PC-9 (cell line): Measurements from ENCODE around the gene SYMPK. TPM values are rescaled to one million over a fixed set of nuclear protein-coding genes. Genes with fewer than 3 reads are reported as not detected.

ENCODE experiments used
- BruUV-seq: library from RNA; stranded (reverse); fragments of 400-500 nt; replicated peaks from 2 replicates; lab custom pipeline; 2021; lab: Mats Ljungman, UMichigan
- CTCF ChIA-PET: fragments of 300-600 bp; sonication (Branson Sonifier 250); formaldehyde crosslinking; loops from one replicate; lab custom pipeline; 2022; ENCODE audit warnings: antibody characterized with exemption; lab: Charles Lee
- POLR2A ChIA-PET: fragments of 300-600 bp; sonication (Branson Sonifier 250); formaldehyde crosslinking; loops from one replicate; lab custom pipeline; 2022; ENCODE audit warnings: antibody characterized with exemption; ENCODE audit not compliant: unreplicated experiment; lab: Charles Lee
- DNase-seq, 2 experiments: peaks; one replicate each; pipeline versions ENCODE4 v3.0.0 to v3.0.0-alpha.2; 2015 to 2022; ENCODE audit warnings: mixed read lengths in 1 of 2
- H2AFZ ChIP-seq: fragments of 200-600 bp; sonication (generic); 2 replicates; pipeline ENCODE4 v1.8.1; 2017; ENCODE audit warnings: antibody characterized with exemption
- H3F3A ChIP-seq: fragments of 200-600 bp; sonication (generic); 2 replicates; pipeline ENCODE4 v1.8.1; 2017; ENCODE audit warnings: antibody characterized with exemption, mild to moderate bottlenecking, low read depth; ENCODE audit not compliant: insufficient read depth
- H3K27ac ChIP-seq: fragments of 200-600 bp; sonication (generic); 2 replicates; pipeline ENCODE4 v1.6.1; 2016; ENCODE audit warnings: mixed run types
- H3K27me3 ChIP-seq: fragments of 200-600 bp; sonication (generic); 2 replicates; pipeline ENCODE4 v1.6.1; 2016; ENCODE audit warnings: low read depth, mixed run types; ENCODE audit not compliant: insufficient read depth
- H3K36me3 ChIP-seq: fragments of 200-600 bp; sonication (generic); 2 replicates; pipeline ENCODE4 v1.6.1; 2016; ENCODE audit warnings: low read depth, mixed run types
- H3K4me1 ChIP-seq: fragments of 200-600 bp; sonication (generic); replicated peaks from 2 replicates; pipeline ENCODE4 v1.6.1; 2016; ENCODE audit warnings: mixed run types; ENCODE audit not compliant: insufficient read depth
- H3K4me2 ChIP-seq: fragments of 200-600 bp; sonication (generic); 2 replicates; pipeline ENCODE4 v1.6.1; 2017; ENCODE audit warnings: mixed run types
- H3K4me3 ChIP-seq: fragments of 200-600 bp; sonication (generic); 2 replicates; pipeline ENCODE4 v1.6.1; 2016; ENCODE audit warnings: mixed run types
- H3K79me2 ChIP-seq: fragments of 200-600 bp; sonication (generic); 2 replicates; pipeline ENCODE4 v1.6.1; 2017; ENCODE audit warnings: low read depth, mixed run types
- H3K9me2 ChIP-seq: fragments of 200-600 bp; sonication (generic); 2 replicates; pipeline ENCODE4 v1.8.1; 2017; ENCODE audit warnings: mild to moderate bottlenecking; ENCODE audit not compliant: insufficient read depth
- H3K9me3 ChIP-seq: fragments of 200-600 bp; sonication (generic); 2 replicates; pipeline ENCODE4 v1.8.1; 2016; ENCODE audit warnings: low read depth; ENCODE audit not compliant: insufficient read depth
- H4K20me1 ChIP-seq: fragments of 200-600 bp; sonication (generic); 2 replicates; pipeline ENCODE4 v1.8.1; 2017; ENCODE audit not compliant: insufficient read depth
- CTCF ChIP-seq: fragments of 200-600 bp; sonication (generic); conservative IDR thresholded peaks from 2 replicates; pipeline ENCODE4 v1.6.1; 2017; ENCODE audit warnings: mixed run types, antibody characterized with exemption, mild to moderate bottlenecking, moderate library complexity
- EZH2 ChIP-seq: fragments of 200-600 bp; sonication (generic); IDR thresholded peaks from 2 replicates; pipeline ENCODE4 v1.8.0; 2017; ENCODE audit warnings: antibody characterized with exemption, low read depth
- intact Hi-C: fragments of 100-400 bp; cut with micrococcal nuclease; formaldehyde crosslinking; loops from one replicate; pipeline ENCODE4 v1.10.0; 2022; ENCODE audit not compliant: unreplicated experiment
- total RNA-seq: library from RNA; stranded (reverse); gene quantifications from 2 replicates; pipeline ENCODE4 v1.2.3, GENCODE V29; 2021

SYMPK gene
- total RNA-seq, 1 experiment from 2014 or later, result 85.5 TPM

DNA sequence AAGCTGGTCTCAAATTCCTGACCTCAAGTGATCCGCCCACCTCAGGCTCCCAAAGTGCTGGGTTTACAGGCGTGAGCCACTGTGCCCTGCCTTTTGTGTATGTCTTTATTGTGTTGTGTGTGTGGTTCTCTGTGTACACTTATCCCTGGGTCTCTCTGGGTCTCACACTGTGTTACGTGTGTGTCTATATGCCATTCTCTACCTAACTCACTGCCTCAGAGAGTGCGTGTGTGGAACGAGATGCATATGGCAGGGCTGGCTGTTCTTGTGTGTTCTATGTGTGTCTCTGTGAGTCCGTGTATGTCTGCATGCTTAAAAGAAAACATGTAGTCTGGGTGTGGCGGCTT is 11.6 kb upstream of the SYMPK start:
- no peak overlapping the region for H3K4me3 ChIP-seq
- no TSS peak for BruUV-seq
- H3K36me3 ChIP-seq, result no peaks in the 10 kb centered on the region
- no peaks in the 10 kb centered on the region for H3K9me3 ChIP-seq
- intact Hi-C loops, result no loop called here
- peaks cover 9% of the 10 kb centered on the region; the same call in 1 of the 2 replicates for H3K4me1 ChIP-seq
- H3K9me2 ChIP-seq, result no peaks in the 10 kb centered on the region
- H3K27ac ChIP-seq, result no peak overlapping the region
- peaks cover 63% of the 10 kb centered on the region for H3K27me3 ChIP-seq
- H4K20me1 ChIP-seq, result no peaks in the 10 kb centered on the region
- POLR2A ChIA-PET, result no interaction called here
- no peak for TF ChIP-seq CTCF
- TF ChIP-seq EZH2, result no peak
- peaks cover 19% of the 10 kb centered on the region for H3F3A ChIP-seq
- H3K79me2 ChIP-seq, result no peaks in the 10 kb centered on the region
- CTCF ChIA-PET, result no interaction called here
- DNase-seq, result no peak
- H3K4me2 ChIP-seq, result no peak overlapping the region
- H2AFZ ChIP-seq, result no peak overlapping the region

DNA sequence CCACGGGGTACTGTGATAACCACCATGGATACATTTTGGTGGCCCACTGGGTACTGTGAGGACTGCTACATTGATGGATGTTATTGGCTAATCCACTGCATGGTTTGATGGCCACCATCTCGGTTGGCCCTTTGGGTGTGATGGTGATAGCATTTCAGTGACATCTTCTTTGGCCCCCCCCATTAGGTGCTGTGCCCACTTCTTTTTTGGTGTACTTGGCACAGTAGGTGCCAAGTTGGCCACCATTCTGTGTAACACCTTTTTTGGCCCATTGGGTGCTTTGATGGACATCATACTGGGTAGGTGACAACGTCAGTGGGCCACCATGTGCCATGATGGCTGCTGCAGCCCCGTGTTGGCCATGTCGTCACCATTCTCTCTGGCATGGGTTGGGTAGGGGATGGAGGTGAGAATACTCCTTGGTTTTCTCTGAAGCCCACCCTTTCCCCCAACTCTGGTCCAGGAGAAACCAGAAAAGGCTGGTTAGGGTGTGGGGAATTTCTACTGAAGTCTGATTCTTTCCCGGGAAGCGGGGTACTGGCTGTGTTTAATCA is 10.3 kb upstream of the SYMPK start:
- ChIA-PET CTCF (no interaction called here), POLR2A (interaction anchor here (0.6 kb wide), 1 partner anchor 195 kb away, joined by 4 read pairs; no protein-coding TSS in a partner anchor)
- intact Hi-C loops, result no loop called here

GRCh38 chr19:45872095-45872919 is 9.4 kb upstream of the SYMPK start:
- H3K4me2 ChIP-seq, result no peak overlapping the region

More for the DNA sequence above, 10.3 kb upstream of the SYMPK start:
- Histone ChIP-seq H4K20me1 (no peaks in the 10 kb centered on the region), H3K4me3 (no peak overlapping the region), H3K27me3 (peaks cover 63% of the 10 kb centered on the region), H3K4me1 (peaks cover 4% of the 10 kb centered on the region; the same call in 1 of the 2 replicates), H3K36me3 (no peaks in the 10 kb centered on the region), H3K9me3 (no peaks in the 10 kb centered on the region), H3F3A (peaks cover 14% of the 10 kb centered on the region), H3K79me2 (no peaks in the 10 kb centered on the region), H3K27ac (no peak overlapping the region), H2AFZ (no peak overlapping the region), H3K4me2 (no peak overlapping the region), H3K9me2 (no peaks in the 10 kb centered on the region)
- no peak for DNase-seq
- BruUV-seq, result no TSS peak
- no peak for TF ChIP-seq EZH2
- TF ChIP-seq CTCF, result no peak

More at GRCh38 chr19:45872095-45872919, 9.4 kb upstream of the SYMPK start:
- POLR2A ChIA-PET, result interaction anchor here (0.6 kb wide), 1 partner anchor 194 kb away, joined by 4 read pairs; no protein-coding TSS in a partner anchor
- Histone ChIP-seq H3K79me2 (no peaks in the 10 kb centered on the region), H3K9me2 (no peaks in the 10 kb centered on the region), H3K27me3 (peaks cover 72% of the 10 kb centered on the region), H3K4me1 (no peaks in the 10 kb centered on the region), H3F3A (peaks cover 8% of the 10 kb centered on the region; the same call in 1 of the 2 replicates), H4K20me1 (no peaks in the 10 kb centered on the region), H3K36me3 (no peaks in the 10 kb centered on the region), H3K9me3 (no peaks in the 10 kb centered on the region), H2AFZ (no peak overlapping the region), H3K27ac (no peak overlapping the region), H3K4me3 (no peak overlapping the region)
- BruUV-seq, result no TSS peak
- intact Hi-C loops, result no loop called here
- CTCF ChIA-PET, result interaction anchor here (0.5 kb wide), 1 partner anchor 123 kb away, joined by 3 read pairs; the partner anchor contains the start of gene CCDC61
- no peak for DNase-seq
- TF ChIP-seq EZH2 (no peak), CTCF (no peak)
